ENCODE data around the gene CFB. TPM values are rescaled to one million over a fixed set of nuclear protein-coding genes. Genes with fewer than 3 reads are reported as not detected.
A peak's percentile ranks its signal among the peaks of the same experiment; 100 is the strongest.

The CFB gene
- total and polyA plus RNA-seq, 2 of the 13 experiments (the other 11 are each of a cell fraction or from before 2014, with no cell fraction given) = 171 to 513 TPM

GRCh38 chr6:31927242-31927862 is 18.5 kb upstream of the CFB start, which contains the start of gene C2 (continued):
- 0 out of 2 replicates have a peak, but pooled peaks have one; percentile 23 for TF ChIP-seq ZBTB14 (CRISPR knock-in tag; IDR thresholded peaks at IDR 0.05)
- TF ChIP-seq POLR2G (IDR thresholded peaks at IDR 0.05; ENCODE audit: low read depth, low read length) = peak; percentile 84
- TF ChIP-seq ZNF362 (CRISPR knock-in tag; IDR thresholded peaks at IDR 0.05; ENCODE audit: borderline replicate concordance) = peak; percentile 55; the same call in 1 of the 2 replicates
- TF ChIP-seq POLR2AphosphoS2 (IDR thresholded peaks at IDR 0.05; ENCODE audit: low read depth, low read length) = no peak
- TF ChIP-seq TBP (CRISPR knock-in tag; IDR thresholded peaks at IDR 0.05) = no peak
- no peak for TF ChIP-seq ZNF761 (CRISPR knock-in tag; conservative IDR thresholded peaks at IDR 0.05)
- no peak for TF ChIP-seq ZNF773 (CRISPR knock-in tag; IDR thresholded peaks at IDR 0.05; ENCODE audit: borderline replicate concordance)
- TF ChIP-seq KLF16 (CRISPR knock-in tag; IDR thresholded peaks at IDR 0.05) = peak in 1 of 2 experiments; percentile 82; a peak in 2 of 4 replicates
- TF ChIP-seq DZIP1 (CRISPR knock-in tag; IDR thresholded peaks at IDR 0.05) = 0 out of 2 replicates have a peak, but pooled peaks have one; percentile 16
- no peak for TF ChIP-seq ZNF513 (CRISPR knock-in tag; conservative IDR thresholded peaks at IDR 0.05)
- peak; percentile 91 for TF ChIP-seq SOX5 (CRISPR knock-in tag; IDR thresholded peaks at IDR 0.05; ENCODE audit: borderline replicate concordance)
- TF ChIP-seq ZNF350 (CRISPR knock-in tag; IDR thresholded peaks at IDR 0.05; ENCODE audit: borderline replicate concordance, low read depth) = peak; percentile 83
- peak; percentile 79; the same call in 1 of the 2 replicates for TF ChIP-seq HMGXB3 (CRISPR knock-in tag; IDR thresholded peaks at IDR 0.05; ENCODE audit: borderline replicate concordance)
- TF ChIP-seq SIN3B (IDR thresholded peaks at IDR 0.05; ENCODE audit: low read length) = no peak
- TF ChIP-seq ZKSCAN5 (CRISPR knock-in tag; IDR thresholded peaks at IDR 0.05) = no peak
- peak; percentile 86; the same call in 1 of the 2 replicates for TF ChIP-seq ZNF747 (CRISPR knock-in tag; IDR thresholded peaks at IDR 0.05; ENCODE audit: borderline replicate concordance)
- TF ChIP-seq ZNF850 (CRISPR knock-in tag; conservative IDR thresholded peaks at IDR 0.05) = no peak
